KMS-11 (cell line): ENCODE data around the gene VPS54.

Experiments used
- H2AFZ ChIP-seq: fragments of 200-600 bp; sonication (generic); 2 replicates; pipeline ENCODE4 v1.6.1; 2016; ENCODE audit warnings: antibody characterized with exemption, mixed run types, low read depth
- H3K27ac ChIP-seq: fragments of 200-600 bp; sonication (generic); 2 replicates; pipeline ENCODE4 v1.6.1; 2016; ENCODE audit warnings: mild to moderate bottlenecking, mixed run types
- H3K27me3 ChIP-seq: fragments of 200-600 bp; sonication (generic); 2 replicates; pipeline ENCODE4 v1.6.1; 2017; ENCODE audit warnings: mild to moderate bottlenecking, low read depth, mixed run types, moderate library complexity; ENCODE audit not compliant: insufficient read depth
- H3K36me3 ChIP-seq: fragments of 200-600 bp; sonication (generic); 2 replicates; pipeline ENCODE4 v1.6.1; 2017; ENCODE audit warnings: mild to moderate bottlenecking, mixed run types; ENCODE audit not compliant: insufficient read depth
- H3K4me1 ChIP-seq: fragments of 200-600 bp; sonication (generic); 2 replicates; pipeline ENCODE4 v1.6.1; 2016; ENCODE audit warnings: mild to moderate bottlenecking, low read depth, mixed run types; ENCODE audit not compliant: poor library complexity, severe bottlenecking
- H3K4me2 ChIP-seq: fragments of 200-600 bp; sonication (generic); 2 replicates; pipeline ENCODE4 v1.7.0; 2016; ENCODE audit warnings: mild to moderate bottlenecking, mixed run types
- H3K4me3 ChIP-seq: fragments of 200-600 bp; sonication (generic); IDR thresholded peaks from 2 replicates; pipeline ENCODE4 v1.6.1; 2017; ENCODE audit warnings: low read depth, low read length, mixed read lengths; ENCODE audit not compliant: insufficient read depth
- H3K79me2 ChIP-seq: fragments of 200-600 bp; sonication (generic); 2 replicates; pipeline ENCODE4 v1.6.1; 2016; ENCODE audit warnings: low read depth, mixed run types; ENCODE audit not compliant: insufficient read depth
- H3K9ac ChIP-seq: fragments of 200-600 bp; sonication (generic); 2 replicates; pipeline ENCODE4 v1.6.1; 2016; ENCODE audit warnings: mild to moderate bottlenecking, mixed run types
- H4K20me1 ChIP-seq: fragments of 200-600 bp; sonication (generic); 2 replicates; pipeline ENCODE4 v1.6.1; 2016; ENCODE audit warnings: mild to moderate bottlenecking, mixed run types; ENCODE audit not compliant: insufficient read depth
- TF ChIP-seq, protein P1 (sequence below): fragments of 200-600 bp; sonication (generic); conservative IDR thresholded peaks from 2 replicates; pipeline ENCODE4 v1.6.1; 2017; ENCODE audit warnings: low read depth, mild to moderate bottlenecking, antibody characterized with exemption, low read length, moderate library complexity, mixed read lengths

The VPS54 gene

DNA sequence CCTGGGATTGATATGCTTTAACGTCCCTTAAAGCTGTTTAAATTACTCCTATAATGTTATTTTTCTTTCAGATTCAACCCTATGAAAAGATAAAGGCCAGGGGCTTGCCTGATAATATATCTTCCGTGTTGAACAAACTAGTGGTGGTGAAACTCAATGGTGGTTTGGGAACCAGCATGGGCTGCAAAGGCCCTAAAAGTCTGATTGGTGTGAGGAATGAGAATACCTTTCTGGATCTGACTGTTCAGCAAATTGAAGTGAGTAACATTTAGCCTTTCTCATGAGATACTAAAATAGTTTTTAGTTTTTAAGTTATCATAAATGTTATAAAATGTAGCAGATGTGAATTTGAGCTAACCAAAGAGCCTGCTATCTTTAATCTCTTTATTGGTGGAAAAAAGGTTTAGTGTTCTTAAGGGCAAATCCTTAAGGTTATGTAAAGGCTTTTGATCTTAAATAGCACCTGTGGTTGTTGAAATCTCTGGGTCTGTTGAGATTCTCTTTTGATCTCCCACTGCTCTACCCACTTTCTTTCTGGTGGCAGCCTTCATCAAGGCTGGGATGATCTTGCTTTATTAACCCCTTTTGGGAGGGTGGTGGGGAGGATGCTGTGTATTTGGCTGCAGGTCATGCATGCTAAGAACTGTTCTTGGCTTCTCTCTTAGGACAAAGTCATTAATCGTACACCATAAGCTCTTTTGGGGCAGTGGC lies 136.7 kb downstream of the VPS54 start:
- no peak overlapping the region for H3K9ac ChIP-seq
- no peak overlapping the region for H3K27ac ChIP-seq
- H3K79me2 ChIP-seq: no peaks in the 10 kb centered on the region
- no peak overlapping the region for H3K4me3 ChIP-seq
- no peaks in the 10 kb centered on the region for H3K36me3 ChIP-seq
- H3K27me3 ChIP-seq: no peaks in the 10 kb centered on the region
- no peak overlapping the region for H2AFZ ChIP-seq
- no peak overlapping the region for H3K4me2 ChIP-seq
- H3K4me1 ChIP-seq: no peaks in the 10 kb centered on the region
- no peaks in the 10 kb centered on the region for H4K20me1 ChIP-seq
- TF ChIP-seq, protein P1, sequence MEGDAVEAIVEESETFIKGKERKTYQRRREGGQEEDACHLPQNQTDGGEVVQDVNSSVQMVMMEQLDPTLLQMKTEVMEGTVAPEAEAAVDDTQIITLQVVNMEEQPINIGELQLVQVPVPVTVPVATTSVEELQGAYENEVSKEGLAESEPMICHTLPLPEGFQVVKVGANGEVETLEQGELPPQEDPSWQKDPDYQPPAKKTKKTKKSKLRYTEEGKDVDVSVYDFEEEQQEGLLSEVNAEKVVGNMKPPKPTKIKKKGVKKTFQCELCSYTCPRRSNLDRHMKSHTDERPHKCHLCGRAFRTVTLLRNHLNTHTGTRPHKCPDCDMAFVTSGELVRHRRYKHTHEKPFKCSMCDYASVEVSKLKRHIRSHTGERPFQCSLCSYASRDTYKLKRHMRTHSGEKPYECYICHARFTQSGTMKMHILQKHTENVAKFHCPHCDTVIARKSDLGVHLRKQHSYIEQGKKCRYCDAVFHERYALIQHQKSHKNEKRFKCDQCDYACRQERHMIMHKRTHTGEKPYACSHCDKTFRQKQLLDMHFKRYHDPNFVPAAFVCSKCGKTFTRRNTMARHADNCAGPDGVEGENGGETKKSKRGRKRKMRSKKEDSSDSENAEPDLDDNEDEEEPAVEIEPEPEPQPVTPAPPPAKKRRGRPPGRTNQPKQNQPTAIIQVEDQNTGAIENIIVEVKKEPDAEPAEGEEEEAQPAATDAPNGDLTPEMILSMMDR: no peak

DNA sequence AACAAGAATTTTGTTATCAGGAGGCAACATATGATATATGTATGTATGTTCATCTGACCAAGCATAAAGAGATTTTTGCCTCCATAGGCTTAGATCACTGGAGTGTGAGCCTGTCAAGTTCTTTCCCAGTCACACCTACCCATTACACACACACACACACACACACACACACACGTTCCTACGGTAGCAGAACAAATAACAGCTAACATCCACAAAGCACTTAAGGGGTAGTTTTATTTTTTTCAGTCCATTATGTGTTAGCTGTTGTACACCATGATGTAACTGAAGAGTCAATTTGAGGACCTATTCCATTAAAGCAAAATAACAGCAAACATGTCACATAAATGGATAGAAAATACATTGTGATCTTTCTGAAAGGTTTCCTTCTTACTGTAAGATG lies 138.0 kb downstream of the VPS54 start:
- no peak overlapping the region for H3K4me3 ChIP-seq
- H3K9ac ChIP-seq: no peak overlapping the region
- H3K4me1 ChIP-seq: no peaks in the 10 kb centered on the region
- no peaks in the 10 kb centered on the region for H3K79me2 ChIP-seq
- H3K27me3 ChIP-seq: no peaks in the 10 kb centered on the region
- H4K20me1 ChIP-seq: no peaks in the 10 kb centered on the region
- no peaks in the 10 kb centered on the region for H3K36me3 ChIP-seq
- H3K27ac ChIP-seq: no peak overlapping the region
- H2AFZ ChIP-seq: no peak overlapping the region
- no peak overlapping the region for H3K4me2 ChIP-seq
- TF ChIP-seq, protein P1: no peak

DNA sequence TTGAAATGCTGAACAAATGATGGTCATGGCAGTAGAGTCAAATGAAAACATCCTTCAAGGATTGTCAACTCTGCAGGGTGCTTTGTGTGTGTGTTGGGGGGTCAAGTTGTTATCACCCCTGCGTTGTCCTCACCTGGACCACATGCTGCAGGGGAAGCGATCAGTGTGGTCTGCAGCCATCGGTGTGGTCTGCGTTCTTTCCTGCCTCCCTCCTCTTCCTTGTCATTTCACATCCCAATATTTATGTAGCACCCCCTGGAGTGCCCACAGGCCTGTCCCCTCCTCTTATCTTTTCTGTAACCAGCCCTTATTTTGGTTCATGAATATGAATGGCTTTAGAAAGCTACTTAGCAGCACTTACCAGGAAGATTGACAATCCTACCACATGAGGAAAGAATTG lies 138.6 kb downstream of the VPS54 start:
- no peak overlapping the region for H3K27ac ChIP-seq
- no peak overlapping the region for H3K9ac ChIP-seq
- no peak overlapping the region for H3K4me3 ChIP-seq
- no peaks in the 10 kb centered on the region for H3K27me3 ChIP-seq
- H2AFZ ChIP-seq: no peak overlapping the region
- TF ChIP-seq, protein P1: no peak
- H4K20me1 ChIP-seq: no peaks in the 10 kb centered on the region
- H3K36me3 ChIP-seq: no peaks in the 10 kb centered on the region
- no peaks in the 10 kb centered on the region for H3K4me1 ChIP-seq
- H3K79me2 ChIP-seq: no peaks in the 10 kb centered on the region
- H3K4me2 ChIP-seq: no peak overlapping the region

DNA sequence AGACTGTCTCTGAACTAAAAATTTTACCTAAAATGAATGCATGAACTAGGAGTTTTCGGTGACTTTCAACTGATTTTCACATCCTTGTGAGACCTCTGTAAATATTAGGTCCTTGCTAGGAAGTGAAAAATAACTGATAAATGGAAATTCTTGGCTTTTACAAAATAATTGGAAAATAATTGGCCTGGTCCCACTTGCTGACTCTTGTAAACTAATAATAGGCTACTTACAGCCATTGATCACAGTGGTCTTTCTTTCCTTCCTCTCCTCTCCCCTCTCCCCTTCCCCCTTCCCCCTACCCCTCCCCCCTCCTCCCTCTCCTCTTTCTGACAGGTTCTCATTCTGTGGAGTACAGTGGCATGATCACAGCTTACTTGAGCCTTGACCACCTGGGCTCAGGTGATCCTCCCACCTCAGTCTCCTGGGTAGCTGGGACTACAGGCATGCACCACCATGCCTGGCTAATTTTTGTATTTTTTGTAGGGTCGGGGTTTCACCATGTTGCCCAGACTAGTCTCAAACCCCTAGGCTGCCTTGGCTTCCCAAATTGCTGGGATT lies 139.3 kb downstream of the VPS54 start:
- H3K27ac ChIP-seq: no peak overlapping the region
- no peak overlapping the region for H3K9ac ChIP-seq
- no peaks in the 10 kb centered on the region for H4K20me1 ChIP-seq
- no peaks in the 10 kb centered on the region for H3K79me2 ChIP-seq
- H3K36me3 ChIP-seq: no peaks in the 10 kb centered on the region
- no peaks in the 10 kb centered on the region for H3K27me3 ChIP-seq
- no peak overlapping the region for H2AFZ ChIP-seq
- no peak overlapping the region for H3K4me2 ChIP-seq
- TF ChIP-seq, protein P1: no peak
- no peaks in the 10 kb centered on the region for H3K4me1 ChIP-seq
- H3K4me3 ChIP-seq: no peak overlapping the region
